Measurements from ENCODE around the gene FLRT1. TPM values are rescaled to one million over a fixed set of nuclear protein-coding genes. Genes with fewer than 3 reads are reported as not detected.

FLRT1 gene
- total RNA-seq, 1 experiment from 2014 or later, result 0.31 TPM

GRCh38 chr11:64042301-64042700 is 6.6 kb downstream of the FLRT1 start:
- Histone ChIP-seq H3K79me2 (ENCODE audit: insufficient read depth, low read length) (no peaks in the 10 kb centered on the region), H3K18ac (ENCODE audit: insufficient read length, low read depth, low read length) (no peak overlapping the region), H4K20me1 (ENCODE audit: control insufficient read depth, insufficient read depth, insufficient read length) (peaks cover 2% of the 10 kb centered on the region), H3K4me1 (ENCODE audit: insufficient read depth, low read length) (no peaks in the 10 kb centered on the region), H3K27ac (ENCODE audit: insufficient read length, low read depth, low read length) (no peak overlapping the region), H2AK5ac (ENCODE audit: insufficient read length, low read length) (no peak overlapping the region), H3K23ac (ENCODE audit: insufficient read length, low read depth, low read length) (no peak overlapping the region), H3K9ac (ENCODE audit: extremely low read depth, insufficient read length, low read length) (no peak overlapping the region), H2BK5ac (ENCODE audit: insufficient read length, low read length) (no peak overlapping the region), H2AFZ (ENCODE audit: low read length) (no peak overlapping the region), H3K4me2 (ENCODE audit: insufficient read depth, insufficient read length, low read length) (no peak overlapping the region), H3K14ac (ENCODE audit: insufficient read depth, low read length) (no peak overlapping the region), H3K23me2 (ENCODE audit: insufficient read length, low read depth, low read length, poor library complexity, severe bottlenecking) (no peaks in the 10 kb centered on the region), H3K56ac (ENCODE audit: insufficient read length, low read depth, low read length) (no peak overlapping the region), H3K79me1 (ENCODE audit: insufficient read depth, low read depth, low read length, poor library complexity, severe bottlenecking) (no peaks in the 10 kb centered on the region), H2BK12ac (ENCODE audit: insufficient read length, low read depth, low read length) (no peak overlapping the region), H4K5ac (ENCODE audit: insufficient read length, low read depth, low read length) (no peak overlapping the region), H4K8ac (replicated peaks; ENCODE audit: insufficient read length, low read depth, low read length) (no peak overlapping the region), H2BK20ac (ENCODE audit: low read depth, low read length, poor library complexity, severe bottlenecking) (no peak overlapping the region), H4K91ac (ENCODE audit: insufficient read length, low read depth, low read length) (no peak overlapping the region), H3K27me3 (ENCODE audit: insufficient read depth, low read length) (peaks cover 29% of the 10 kb centered on the region), H2BK15ac (ENCODE audit: low read depth, low read length) (no peak overlapping the region), H3T11ph (ENCODE audit: low read length) (no peak overlapping the region), H3K4ac (ENCODE audit: low read depth, low read length) (no peak overlapping the region), H2BK120ac (ENCODE audit: low read depth, low read length, poor library complexity, severe bottlenecking) (no peak overlapping the region), H3K9me3 (ENCODE audit: control insufficient read depth, low read depth, low read length) (no peaks in the 10 kb centered on the region)
- Mint-ChIP-seq H3K4me3 (no peak overlapping the region), H3K27ac (no peak overlapping the region), H3K4me1 (peaks cover 3 to 12% of the 10 kb centered on the region in 2 experiments), H3K9me3 (no peaks in the 10 kb centered on the region; a peak in 1 of 5 replicates), H3K27me3 (ENCODE audit: low read depth) (peaks cover 95% of the 10 kb centered on the region), H3K36me3 (ENCODE audit: insufficient read depth in 1 of 3, low read depth in 3 of 3) (no peaks in the 10 kb centered on the region; a peak in 1 of 7 replicates)
- TF ChIP-seq, protein P1, sequence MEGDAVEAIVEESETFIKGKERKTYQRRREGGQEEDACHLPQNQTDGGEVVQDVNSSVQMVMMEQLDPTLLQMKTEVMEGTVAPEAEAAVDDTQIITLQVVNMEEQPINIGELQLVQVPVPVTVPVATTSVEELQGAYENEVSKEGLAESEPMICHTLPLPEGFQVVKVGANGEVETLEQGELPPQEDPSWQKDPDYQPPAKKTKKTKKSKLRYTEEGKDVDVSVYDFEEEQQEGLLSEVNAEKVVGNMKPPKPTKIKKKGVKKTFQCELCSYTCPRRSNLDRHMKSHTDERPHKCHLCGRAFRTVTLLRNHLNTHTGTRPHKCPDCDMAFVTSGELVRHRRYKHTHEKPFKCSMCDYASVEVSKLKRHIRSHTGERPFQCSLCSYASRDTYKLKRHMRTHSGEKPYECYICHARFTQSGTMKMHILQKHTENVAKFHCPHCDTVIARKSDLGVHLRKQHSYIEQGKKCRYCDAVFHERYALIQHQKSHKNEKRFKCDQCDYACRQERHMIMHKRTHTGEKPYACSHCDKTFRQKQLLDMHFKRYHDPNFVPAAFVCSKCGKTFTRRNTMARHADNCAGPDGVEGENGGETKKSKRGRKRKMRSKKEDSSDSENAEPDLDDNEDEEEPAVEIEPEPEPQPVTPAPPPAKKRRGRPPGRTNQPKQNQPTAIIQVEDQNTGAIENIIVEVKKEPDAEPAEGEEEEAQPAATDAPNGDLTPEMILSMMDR (conservative IDR thresholded peaks at IDR 0.05), result no peak
- no peak for DNase-seq
- WGBS (ENCODE audit: extremely low coverage, insufficient read length, low lambda C conversion rate), result no CpG with 5 or more reads among the region's 4 CpGs

Measured in H9 (cell line).